WERI-Rb-1 (cell line): ENCODE results near the gene IFNA4.

Source experiments
- DNase-seq: peaks from one replicate; pipeline ENCODE4 v3.0.0-alpha.2; 2020
- H3K27ac ChIP-seq: fragments of 250-450 bp; sonication (Bioruptor Pico); 2 replicates; pipeline ENCODE4 v1.5.1; 2020; ENCODE audit warnings: mild to moderate bottlenecking, moderate library complexity
- H3K27me3 ChIP-seq: fragments of 250-450 bp; sonication (Bioruptor Pico); 2 replicates; pipeline ENCODE4 v1.5.1; 2021; ENCODE audit warnings: mild to moderate bottlenecking, low read depth, moderate library complexity; ENCODE audit not compliant: insufficient read depth, severe bottlenecking
- H3K36me3 ChIP-seq: fragments of 250-450 bp; sonication (Bioruptor Pico); 2 replicates; pipeline ENCODE4 v1.5.1; 2020; ENCODE audit warnings: mild to moderate bottlenecking, moderate library complexity
- H3K4me3 ChIP-seq: 2 replicates; pipeline ENCODE4 v1.5.1; 2011; ENCODE audit warnings: low read depth, mild to moderate bottlenecking, control low read depth, low read length
- H3K9me3 ChIP-seq: fragments of 250-450 bp; sonication (Bioruptor Pico); 2 replicates; pipeline ENCODE4 v1.5.1; 2021; ENCODE audit warnings: mild to moderate bottlenecking, moderate library complexity; ENCODE audit not compliant: severe bottlenecking
- CTCF ChIP-seq: IDR thresholded peaks from 2 replicates; pipeline ENCODE4 v1.5.1; 2011; ENCODE audit warnings: low read depth, mild to moderate bottlenecking, control low read depth, inconsistent platforms, low read length

IFNA4 gene

GRCh38 chr9:21144603-21145002, 42.8 kb downstream of the IFNA4 start:
- Histone ChIP-seq H3K36me3 (no peaks in the 10 kb centered on the region), H3K4me3 (no peak overlapping the region), H3K9me3 (no peaks in the 10 kb centered on the region), H3K27ac (no peak overlapping the region), H3K27me3 (peaks cover 2% of the 10 kb centered on the region)
- no peak for TF ChIP-seq CTCF
- no peak for DNase-seq

GRCh38 chr9:21141427-21141882, 45.9 kb downstream of the IFNA4 start, which contains the start of gene IFNW1:
Gene IFNW1, minus strand, starts transcription at chr9:21141832. Its CDS starts 262 bp downstream, at chr9:21141570.
- TF ChIP-seq CTCF, result 0 out of 2 replicates have a peak, but pooled peaks have one; percentile 25
- Histone ChIP-seq H3K27me3 (no peaks in the 10 kb centered on the region), H3K4me3 (no peak within 1 kb of the TSS), H3K36me3 (no peaks in the 10 kb centered on the region), H3K27ac (no peak within 1 kb of the TSS), H3K9me3 (no peaks in the 10 kb centered on the region)
- DNase-seq, result no peak

DNA sequence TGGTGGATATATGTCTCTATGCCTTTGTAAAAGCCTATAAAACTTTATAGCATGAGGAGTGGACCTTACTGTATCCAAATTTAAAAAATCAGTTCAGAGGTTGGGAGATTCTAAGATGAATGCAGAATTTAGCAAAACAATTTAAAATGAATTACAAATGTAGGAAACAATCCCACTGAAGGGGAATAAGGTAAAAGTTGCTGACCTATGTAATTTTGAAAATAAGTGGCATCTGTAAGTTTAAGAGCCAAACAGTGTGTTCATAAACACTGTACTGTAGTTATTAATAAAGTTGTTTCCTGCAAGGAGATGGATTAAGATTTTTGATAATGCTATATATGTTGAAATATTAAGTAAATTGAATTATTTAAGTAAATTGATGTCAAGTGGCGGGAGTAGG, 50.4 kb downstream of the IFNA4 start:
- DNase-seq, result no peak
- H3K4me3 ChIP-seq, result no peak overlapping the region
- TF ChIP-seq CTCF, result no peak
- H3K9me3 ChIP-seq, result no peaks in the 10 kb centered on the region
- H3K36me3 ChIP-seq, result no peaks in the 10 kb centered on the region
- H3K27me3 ChIP-seq, result peaks cover 8% of the 10 kb centered on the region
- no peak overlapping the region for H3K27ac ChIP-seq
